ENCODE measurements around the gene FCHSD1. TPM values are rescaled to one million over a fixed set of nuclear protein-coding genes. Genes with fewer than 3 reads are reported as not detected.

The FCHSD1 gene
- total RNA-seq, 1 experiment from 2014 or later = 37.2 TPM

GRCh38 chr5:141657937-141658545, 6.8 kb upstream of the FCHSD1 start:
- ChIA-PET RAD21 (ENCODE audit: low non-redundant PET in 1 of 2, low total read pairs in 2 of 2, uncharacterized antibody in 2 of 2, unreplicated experiment in 2 of 2) (no interaction called here), POLR2A (no interaction called here), CTCF (interaction anchor here (1.4 kb wide), 1 partner anchor 311 kb away, joined by 3 read pairs; the partner anchor contains the start of gene RNF14)
- no peaks in the 10 kb centered on the region for H3K36me3 ChIP-seq (ENCODE audit: control insufficient read depth in 1 of 2, insufficient read depth in 2 of 2, low read length in 2 of 2)
- H3K4me1 ChIP-seq (ENCODE audit: control insufficient read depth in 1 of 2, insufficient read depth in 2 of 2, low read length in 2 of 2) = peaks cover 0 to 16% of the 10 kb centered on the region in 2 experiments; a peak in 2 of 4 replicates
- TF ChIP-seq SRF (IDR thresholded peaks at IDR 0.05; ENCODE audit: low read depth) = peak; percentile 84
- TF ChIP-seq YY1 (IDR thresholded peaks at IDR 0.05; ENCODE audit: extremely low read depth, insufficient replicate concordance, low read depth, low read length) = no peak
- TF ChIP-seq EGR1 (IDR thresholded peaks at IDR 0.05; ENCODE audit: low read depth) = no peak
- peak; percentile 68 for TF ChIP-seq FOSL1 (IDR thresholded peaks at IDR 0.05; ENCODE audit: low read depth)
- no peak for TF ChIP-seq POLR2A (IDR thresholded peaks at IDR 0.05; ENCODE audit: borderline replicate concordance, extremely low read depth, insufficient read depth, insufficient read length)
- no peak for TF ChIP-seq MAX (IDR thresholded peaks at IDR 0.05)
- TF ChIP-seq POLR2AphosphoS5 (IDR thresholded peaks at IDR 0.05; ENCODE audit: low read depth, low read length) = no peak
- peak; percentile 52; the same call in 1 of the 2 replicates for TF ChIP-seq SP1 (IDR thresholded peaks at IDR 0.05; ENCODE audit: low read depth)
- peak; percentile 69 for TF ChIP-seq JUND (IDR thresholded peaks at IDR 0.05)
- TF ChIP-seq ATF3 (IDR thresholded peaks at IDR 0.05) = no peak
- TF ChIP-seq, protein P1, sequence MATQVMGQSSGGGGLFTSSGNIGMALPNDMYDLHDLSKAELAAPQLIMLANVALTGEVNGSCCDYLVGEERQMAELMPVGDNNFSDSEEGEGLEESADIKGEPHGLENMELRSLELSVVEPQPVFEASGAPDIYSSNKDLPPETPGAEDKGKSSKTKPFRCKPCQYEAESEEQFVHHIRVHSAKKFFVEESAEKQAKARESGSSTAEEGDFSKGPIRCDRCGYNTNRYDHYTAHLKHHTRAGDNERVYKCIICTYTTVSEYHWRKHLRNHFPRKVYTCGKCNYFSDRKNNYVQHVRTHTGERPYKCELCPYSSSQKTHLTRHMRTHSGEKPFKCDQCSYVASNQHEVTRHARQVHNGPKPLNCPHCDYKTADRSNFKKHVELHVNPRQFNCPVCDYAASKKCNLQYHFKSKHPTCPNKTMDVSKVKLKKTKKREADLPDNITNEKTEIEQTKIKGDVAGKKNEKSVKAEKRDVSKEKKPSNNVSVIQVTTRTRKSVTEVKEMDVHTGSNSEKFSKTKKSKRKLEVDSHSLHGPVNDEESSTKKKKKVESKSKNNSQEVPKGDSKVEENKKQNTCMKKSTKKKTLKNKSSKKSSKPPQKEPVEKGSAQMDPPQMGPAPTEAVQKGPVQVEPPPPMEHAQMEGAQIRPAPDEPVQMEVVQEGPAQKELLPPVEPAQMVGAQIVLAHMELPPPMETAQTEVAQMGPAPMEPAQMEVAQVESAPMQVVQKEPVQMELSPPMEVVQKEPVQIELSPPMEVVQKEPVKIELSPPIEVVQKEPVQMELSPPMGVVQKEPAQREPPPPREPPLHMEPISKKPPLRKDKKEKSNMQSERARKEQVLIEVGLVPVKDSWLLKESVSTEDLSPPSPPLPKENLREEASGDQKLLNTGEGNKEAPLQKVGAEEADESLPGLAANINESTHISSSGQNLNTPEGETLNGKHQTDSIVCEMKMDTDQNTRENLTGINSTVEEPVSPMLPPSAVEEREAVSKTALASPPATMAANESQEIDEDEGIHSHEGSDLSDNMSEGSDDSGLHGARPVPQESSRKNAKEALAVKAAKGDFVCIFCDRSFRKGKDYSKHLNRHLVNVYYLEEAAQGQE (IDR thresholded peaks at IDR 0.05; ENCODE audit: low read depth) = no peak
- BruUV-seq (replicated peaks) = no TSS peak
- intact Hi-C loops (cut with micrococcal nuclease) = no loop called here
- H3K9me3 ChIP-seq (ENCODE audit: control insufficient read depth in 1 of 2, insufficient read depth in 1 of 2, low read depth in 1 of 2, low read length in 2 of 2) = no peaks in the 10 kb centered on the region
- H3K4me2 ChIP-seq (ENCODE audit: low read length) = peak overlapping the region; percentile 39
- H3K4me3 ChIP-seq (replicated peaks in 1 of 2; ENCODE audit: low read depth in 1 of 2, low read length in 2 of 2) = no peak overlapping the region
- H3K9ac ChIP-seq (ENCODE audit: low read length) = no peak overlapping the region
- H2AFZ ChIP-seq (ENCODE audit: low read depth, low read length, poor library complexity, severe bottlenecking) = no peak overlapping the region
- no peaks in the 10 kb centered on the region for H4K20me1 ChIP-seq (ENCODE audit: insufficient read depth)
- no peaks in the 10 kb centered on the region for H3K27me3 ChIP-seq (ENCODE audit: insufficient read depth, low read length)
- ATAC-seq (peak; percentile 77), DNase-seq (ENCODE audit: low read depth, low spot score) (peak; percentile 56)
- no peaks in the 10 kb centered on the region for H3K9me2 ChIP-seq (ENCODE audit: insufficient read depth)
- H3K27ac ChIP-seq (ENCODE audit: low read depth, low read length) = no peak overlapping the region
- no peaks in the 10 kb centered on the region for H3K79me2 ChIP-seq (ENCODE audit: insufficient read depth, low read length)
